Ureter (tissue), 1 donor: ENCODE results near the gene UGT2B15. TPM values are rescaled to one million over a fixed set of nuclear protein-coding genes. Genes with fewer than 3 reads are reported as not detected.
"Not testable (repeated sequence)": the region's sequence is repeated elsewhere in the genome, so short reads cannot be mapped to it uniquely, and the experiment has no call there.

Experiments
- DNase-seq: peaks from one replicate; pipeline ENCODE4 v3.0.0-alpha.2; 2020; ENCODE audit warnings: low spot score
- total RNA-seq: library from RNA; stranded (reverse); gene quantifications from one replicate; pipeline ENCODE4 v1.2.4, GENCODE V29; 2023
- donor health status: DM: yes; HTN: yes; CAD: no.

The UGT2B15 gene
- total RNA-seq, 1 donor from 2014 or later: 0.47 TPM

DNA sequence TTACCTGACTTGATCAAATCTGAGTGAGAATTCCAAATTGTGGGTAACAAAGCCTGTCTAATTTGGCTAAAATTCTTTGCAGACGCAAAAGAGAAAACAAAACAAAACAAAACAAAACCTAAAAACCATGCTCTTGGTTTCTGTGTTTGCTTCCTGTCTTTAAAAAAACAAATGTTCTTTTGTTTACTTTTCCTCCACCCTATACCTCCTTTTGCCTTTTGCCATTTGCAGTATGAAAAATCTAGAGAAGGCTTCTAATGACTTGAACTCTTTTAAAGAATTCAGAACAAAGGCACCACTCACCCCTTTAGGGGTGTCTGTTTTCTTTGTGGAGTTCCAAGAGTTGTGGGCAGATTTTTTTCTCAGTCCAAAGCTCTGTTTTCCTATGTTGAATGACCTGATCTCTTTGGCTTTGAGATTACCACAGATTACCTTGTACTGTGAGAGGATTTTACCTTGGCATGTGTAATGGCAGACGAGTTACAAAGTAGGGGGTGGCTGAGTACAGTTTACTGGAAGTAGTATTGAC lies 13.9 kb downstream of the UGT2B15 start:
- DNase-seq: not testable (repeated sequence)

DNA sequence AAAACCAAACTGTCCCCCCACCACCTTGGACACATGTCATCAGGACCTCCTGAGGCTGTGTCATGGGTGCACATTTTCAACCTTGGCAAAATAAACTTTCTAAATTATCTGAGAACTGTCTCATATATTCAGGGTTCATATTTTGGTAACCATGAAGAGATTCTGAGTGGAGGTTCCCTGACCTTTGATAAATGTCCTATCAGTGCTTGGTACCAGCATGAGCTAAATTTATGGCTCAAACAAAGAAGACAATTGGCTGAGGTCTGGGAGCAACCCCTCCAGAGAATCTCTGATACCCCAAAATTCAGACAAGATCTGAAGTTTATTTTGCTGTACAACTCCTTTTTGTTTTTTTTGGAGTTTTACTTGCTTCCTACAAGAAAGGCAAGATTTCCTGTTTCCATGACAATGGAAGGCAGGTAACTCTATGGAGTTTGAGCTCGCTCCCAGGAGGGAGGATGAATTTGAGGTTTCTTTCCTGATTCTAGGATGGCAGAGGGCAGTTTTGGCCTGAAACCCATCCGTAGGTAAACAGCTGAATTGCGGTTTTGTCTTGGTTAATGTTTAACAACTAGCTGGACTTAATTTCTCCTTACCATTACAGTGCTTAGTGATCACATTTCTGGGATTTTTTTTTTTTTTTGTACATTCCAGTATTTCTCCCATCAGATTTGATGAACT lies 14.5 kb downstream of the UGT2B15 start:
- DNase-seq: no peak

DNA sequence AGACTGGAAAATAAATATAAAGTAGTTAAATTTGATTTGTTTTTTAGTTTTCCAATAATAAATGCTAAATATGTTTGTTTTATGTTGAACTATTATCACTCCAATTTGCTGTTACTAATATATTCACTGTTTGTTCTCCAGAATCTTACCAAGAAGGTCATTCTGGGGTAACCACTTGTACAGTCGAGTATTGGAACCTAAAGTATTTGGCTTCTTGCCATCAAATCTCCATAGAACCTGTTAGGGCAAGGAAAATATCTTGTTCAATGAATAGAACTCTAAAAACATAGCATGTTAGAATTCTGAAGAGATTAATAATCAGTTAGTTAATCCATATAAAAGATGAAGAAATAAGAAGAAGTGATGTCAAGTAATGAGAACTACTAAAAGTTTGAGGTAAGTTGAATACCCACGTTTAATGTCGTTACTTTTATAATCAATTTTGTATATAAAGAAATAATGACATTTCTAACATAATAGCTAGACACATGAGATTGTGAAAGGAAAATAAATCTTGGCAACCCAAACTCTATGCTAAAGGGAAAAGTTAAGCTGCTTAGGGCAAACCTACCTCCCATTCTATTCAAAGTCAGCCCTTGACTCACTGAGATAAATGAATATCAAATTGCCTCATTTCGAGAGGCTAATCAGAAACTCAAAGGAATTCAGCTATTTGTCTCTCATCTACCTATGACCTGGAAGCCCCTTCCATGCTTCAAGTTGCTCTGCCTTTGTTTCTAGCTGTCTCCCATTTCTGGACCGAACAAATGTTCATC lies 15.3 kb downstream of the UGT2B15 start:
- no peak for DNase-seq

DNA sequence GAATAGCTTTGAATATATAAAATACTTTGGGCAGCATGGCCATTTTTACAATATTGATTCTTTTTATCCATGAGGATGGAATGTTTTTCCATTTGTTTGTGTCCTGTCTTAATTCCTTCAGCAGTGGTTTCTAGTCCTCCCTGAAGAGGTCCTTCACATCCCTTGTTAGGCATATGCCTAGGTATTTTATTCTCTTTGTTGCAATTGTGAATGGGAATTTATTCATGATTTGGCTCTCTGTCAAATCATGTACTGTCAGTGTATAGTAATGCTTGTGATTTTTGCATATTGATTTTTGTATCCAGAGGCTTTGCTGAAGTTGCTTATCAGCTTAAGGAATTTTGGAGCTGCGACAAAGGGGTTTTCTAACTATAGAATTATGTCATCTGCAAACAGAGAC lies 18.5 kb downstream of the UGT2B15 start:
- DNase-seq: no peak

DNA sequence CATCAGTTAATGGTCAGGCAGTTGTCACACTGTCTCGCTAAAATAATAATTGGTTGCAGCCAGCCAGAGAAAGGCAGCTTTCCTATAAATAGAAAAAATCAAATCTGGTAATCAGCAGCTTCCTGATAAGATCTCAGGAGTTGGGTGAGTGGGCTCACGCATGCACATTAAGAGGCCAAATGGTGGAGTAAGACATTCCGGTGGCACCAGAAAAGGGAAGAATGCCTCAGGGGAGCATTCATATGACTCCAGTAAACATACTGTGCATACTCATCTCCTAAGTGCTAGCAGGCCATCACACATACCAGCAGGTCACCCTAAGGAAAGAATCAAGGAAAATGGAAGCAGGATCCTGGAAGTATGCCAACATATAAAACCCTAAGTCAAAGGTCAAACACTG lies 40.1 kb downstream of the UGT2B15 start:
- no peak for DNase-seq

DNA sequence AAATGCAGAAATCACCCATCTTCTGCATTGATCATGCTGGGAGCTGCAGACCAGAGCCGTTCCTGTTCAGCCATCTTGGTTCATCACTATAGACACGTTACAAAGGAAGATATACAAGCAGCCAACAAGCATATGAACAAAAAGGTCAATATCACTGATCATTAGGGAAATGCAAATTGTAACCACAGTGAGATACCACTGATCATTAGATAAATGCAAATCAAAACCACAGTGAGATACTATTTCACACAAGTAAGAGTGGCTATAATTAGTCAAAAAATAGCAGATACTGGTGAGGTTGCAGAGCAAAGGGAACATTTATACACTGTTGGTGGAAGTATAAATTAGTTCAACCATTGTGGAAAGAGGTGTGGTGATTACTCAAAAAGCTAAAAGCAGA lies 47.7 kb downstream of the UGT2B15 start:
- not testable (repeated sequence) for DNase-seq

DNA sequence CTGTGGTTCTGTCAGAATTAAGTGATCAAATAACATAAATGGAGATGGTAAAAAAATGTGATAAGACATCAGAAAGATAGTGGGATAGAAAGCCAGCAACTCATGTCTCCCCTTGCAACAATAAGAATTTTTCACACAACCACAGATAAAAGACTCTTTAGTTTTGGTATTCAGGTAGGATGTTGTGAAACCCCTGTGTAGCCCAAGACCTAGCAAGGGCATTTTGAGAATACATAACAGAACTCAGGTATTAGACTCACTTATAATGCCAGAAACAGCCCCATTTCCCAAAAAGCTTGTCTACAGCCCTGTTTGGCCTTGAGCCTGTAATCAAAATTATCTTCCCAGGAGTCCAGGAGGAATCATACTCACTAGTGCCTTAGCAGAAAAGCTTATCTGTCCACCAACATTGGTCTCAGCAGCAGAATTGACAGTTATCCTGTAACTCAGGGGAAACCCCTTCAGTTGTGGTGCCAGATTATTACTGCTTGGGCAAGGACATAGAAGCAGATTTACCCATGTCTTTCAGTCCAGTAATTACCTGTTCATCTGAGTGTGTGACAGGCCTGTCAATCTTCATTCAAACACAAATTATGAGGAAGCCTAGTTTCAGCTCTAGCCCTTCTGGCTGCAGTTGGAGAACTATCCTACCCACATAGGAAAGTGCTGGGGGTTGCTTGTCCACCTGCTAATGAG lies 53.3 kb downstream of the UGT2B15 start:
- no peak for DNase-seq

DNA sequence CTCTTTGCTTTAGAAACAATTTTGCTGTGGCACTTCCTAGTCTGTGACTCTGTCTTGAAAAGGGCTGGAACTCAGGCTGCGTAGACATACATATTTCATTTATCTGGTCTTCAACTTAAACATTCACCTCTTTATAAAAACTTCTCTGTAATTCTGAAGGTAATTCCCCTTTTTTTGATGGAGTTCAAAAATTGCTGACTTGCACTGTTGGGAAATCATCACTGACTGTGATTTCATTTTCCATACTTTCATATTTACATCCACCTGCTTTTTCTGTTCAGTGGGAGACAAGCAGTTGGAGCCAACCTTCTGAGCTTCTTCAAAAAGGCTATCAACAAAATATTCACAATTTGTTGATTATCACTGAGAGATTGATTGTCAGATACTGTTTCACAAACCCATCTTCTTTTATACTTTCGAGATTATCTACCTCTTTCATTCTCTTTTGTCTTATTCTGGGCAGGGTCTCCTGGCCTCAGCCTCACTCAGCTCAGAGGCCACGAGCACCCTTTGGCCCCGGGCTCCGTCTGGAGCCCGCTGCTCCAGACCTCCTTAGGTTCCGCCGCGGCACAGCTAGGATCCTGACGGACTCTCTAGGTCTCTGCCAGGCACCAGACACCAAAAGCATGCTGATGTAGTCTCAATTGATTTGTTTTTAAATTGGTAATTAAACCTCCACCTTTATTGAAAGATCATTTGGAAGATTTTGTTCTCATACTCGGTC lies 54.6 kb downstream of the UGT2B15 start:
- DNase-seq: no peak

DNA sequence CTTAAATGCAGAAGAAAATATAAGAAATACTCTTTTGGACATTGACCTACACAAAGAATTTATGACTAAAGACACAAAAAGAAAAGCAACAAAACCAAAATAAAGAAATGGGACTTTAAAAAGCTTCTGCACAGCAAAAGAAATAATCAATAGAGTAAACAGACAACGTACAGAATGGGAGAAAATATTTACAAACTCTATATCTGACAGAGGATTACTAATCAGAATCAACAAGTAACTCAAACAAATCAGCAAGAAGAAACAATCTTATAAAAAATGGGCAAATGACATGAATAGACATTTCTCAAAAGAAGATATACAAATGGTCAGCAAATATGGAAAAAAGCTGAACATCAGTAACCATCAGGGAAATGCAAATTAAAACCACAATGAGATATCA lies 56.7 kb downstream of the UGT2B15 start:
- DNase-seq: no peak

DNA sequence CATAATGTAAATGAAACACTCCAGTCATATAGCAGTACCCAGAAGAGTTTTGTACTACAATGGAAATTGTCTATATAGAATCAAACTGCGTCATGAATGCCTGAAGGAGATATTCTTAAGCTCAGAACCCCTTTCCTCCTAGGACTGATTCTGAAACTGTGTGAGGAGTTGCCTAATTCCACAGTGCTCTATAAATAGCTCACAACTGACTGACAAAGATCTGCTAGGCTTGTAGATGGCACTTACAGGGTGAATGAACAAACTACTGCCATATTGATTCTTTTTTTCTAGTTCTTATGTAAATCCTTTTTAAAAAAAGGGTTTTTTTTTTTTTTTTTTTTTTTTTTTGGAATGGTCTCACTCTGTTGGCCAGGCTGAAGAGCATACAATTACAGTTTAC lies 64.2 kb downstream of the UGT2B15 start:
- no peak for DNase-seq

DNA sequence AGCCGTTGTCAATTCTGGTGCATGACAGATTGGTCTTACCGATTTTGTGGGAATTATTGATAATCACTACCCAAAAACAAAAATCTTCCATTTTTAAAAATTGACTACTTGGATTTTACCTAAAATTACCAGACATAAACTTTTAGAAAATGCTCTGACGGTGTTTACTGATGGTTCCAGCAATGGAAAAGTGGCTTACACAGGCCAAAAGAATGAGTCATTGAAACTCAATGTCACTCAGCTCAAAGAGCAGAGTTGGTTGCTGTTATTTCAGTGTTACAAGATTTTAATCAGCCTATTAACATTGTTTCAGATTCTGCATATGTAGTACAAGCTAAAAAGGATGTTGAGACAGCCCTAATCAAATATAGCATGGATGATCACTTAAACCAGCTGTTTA lies 71.3 kb downstream of the UGT2B15 start:
- no peak for DNase-seq

DNA sequence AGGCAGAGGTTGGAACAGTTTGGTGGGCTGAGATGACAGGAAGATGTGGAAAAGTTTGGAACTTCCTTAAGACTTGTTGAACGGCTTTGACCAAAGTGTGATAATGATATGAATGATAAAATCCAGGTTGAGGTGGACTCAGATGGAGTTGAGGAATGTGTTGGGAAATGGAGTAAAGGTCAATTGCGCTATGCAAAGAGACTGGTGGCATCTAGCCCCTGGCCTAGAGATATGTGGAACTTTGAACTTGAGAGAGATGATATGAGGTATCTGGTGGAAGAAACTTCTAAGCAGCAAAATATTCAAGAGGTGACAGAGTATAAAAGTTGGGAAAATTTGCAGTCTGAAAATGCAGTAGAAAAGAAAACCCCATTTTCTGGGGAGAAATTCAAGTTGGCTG lies 73.0 kb downstream of the UGT2B15 start:
- no peak for DNase-seq

Other genes with a start within 250 kb of the UGT2B15 start
- gene TMPRSS11E, start 223.2 kb downstream of the UGT2B15 start, total RNA-seq: 2.4 TPM
- gene UGT2B17, start 94.3 kb downstream of the UGT2B15 start, total RNA-seq: 0.23 TPM
- not detected for gene UGT2B10, start 145.3 kb upstream of the UGT2B15 start, total RNA-seq